H1 (cell line): ENCODE measurements around the gene RTTN. TPM values are rescaled to one million over a fixed set of nuclear protein-coding genes. Genes with fewer than 3 reads are reported as not detected.

ENCODE experiments used
- CTCF ChIA-PET: fragments of 300-600 bp; sonication (Branson Sonifier 250); formaldehyde crosslinking; loops from one replicate; lab custom pipeline; 2021; ENCODE audit not compliant: partially characterized antibody; lab: Charles Lee
- POLR2A ChIA-PET: fragments of 300-600 bp; sonication (Branson Sonifier 250); formaldehyde crosslinking; loops from one replicate; lab custom pipeline; 2021; ENCODE audit warnings: inconsistent platforms; ENCODE audit not compliant: partially characterized antibody; lab: Charles Lee
- DNase-seq, 2 experiments: peaks; one replicate each; pipeline versions ENCODE4 v3.0.0 to v3.0.0-alpha.2; 2010 to 2022; ENCODE audit warnings: low spot score in 2 of 2, low read depth in 1 of 2, mixed read lengths in 1 of 2
- FAIRE-seq: peaks from 2 replicates; lab custom pipeline; 2011; peaks lifted over from hg19 to GRCh38; lab: Jason Lieb, UNC
- H2AFZ ChIP-seq: 2 replicates; pipeline ENCODE4 v1.8.1; 2012; ENCODE audit warnings: low read length, inconsistent platforms
- H2AK5ac ChIP-seq: 2 replicates; pipeline ENCODE4 v1.6.1; 2013; ENCODE audit warnings: low read depth, low read length
- H2BK120ac ChIP-seq: replicated peaks from 2 replicates; pipeline ENCODE3; 2013; ENCODE audit warnings: low read depth, low read length, inconsistent platforms
- H2BK12ac ChIP-seq: 2 replicates; pipeline ENCODE4 v1.6.1; 2013; ENCODE audit warnings: low read depth, low read length
- H2BK15ac ChIP-seq: 2 replicates; pipeline ENCODE4 v1.6.1; 2013; ENCODE audit warnings: low read length
- H2BK20ac ChIP-seq: 2 replicates; pipeline ENCODE4 v1.6.1; 2013; ENCODE audit warnings: low read length
- H2BK5ac ChIP-seq: 2 replicates; pipeline ENCODE4 v1.6.1; 2013; ENCODE audit warnings: low read depth, low read length
- H3K14ac ChIP-seq: 2 replicates; pipeline ENCODE4 v1.6.1; 2013; ENCODE audit warnings: inconsistent platforms; ENCODE audit not compliant: insufficient read length
- H3K18ac ChIP-seq: 2 replicates; pipeline ENCODE4 v1.6.1; 2013; ENCODE audit warnings: low read length; ENCODE audit errors: extremely low read depth
- H3K23ac ChIP-seq: 2 replicates; pipeline ENCODE4 v1.6.1; 2013; ENCODE audit warnings: inconsistent platforms; ENCODE audit not compliant: insufficient read length
- H3K23me2 ChIP-seq: 2 replicates; pipeline ENCODE4 v1.6.1; 2013; ENCODE audit warnings: low read depth, low read length
- H3K27ac ChIP-seq: 2 replicates; pipeline ENCODE4 v1.6.1; 2011; ENCODE audit warnings: low read depth, low read length, inconsistent platforms
- H3K27me3 ChIP-seq, 4 experiments: replicated peaks in 1 of 4; 1 replicate in 1 of 4; 2 replicates in 3 of 4; pipeline versions ENCODE4 v1.6.1 to v1.8.1; 2011 to 2013; ENCODE audit warnings: low read length in 3 of 4, mild to moderate bottlenecking in 3 of 4, inconsistent platforms in 2 of 4, mixed read lengths in 2 of 4, moderate library complexity in 1 of 4; ENCODE audit not compliant: control insufficient read depth in 3 of 4, insufficient read depth in 3 of 4; ENCODE audit errors: extremely low read depth in 1 of 4
- H3K36me3 ChIP-seq, 4 experiments: 2 replicates each; pipeline versions ENCODE4 v1.6.1 to v1.8.1; 2011 to 2013; ENCODE audit warnings: mild to moderate bottlenecking in 4 of 4, low read length in 3 of 4, moderate library complexity in 2 of 4, control low read depth in 1 of 4, inconsistent platforms in 1 of 4; ENCODE audit not compliant: insufficient read depth in 4 of 4, control insufficient read depth in 2 of 4
- H3K4ac ChIP-seq: replicated peaks from 2 replicates; pipeline ENCODE3; 2013; ENCODE audit warnings: low read length, low read depth, mixed read lengths, inconsistent platforms; ENCODE audit not compliant: insufficient read length
- H3K4me1 ChIP-seq, 4 experiments: replicated peaks in 1 of 4; 1 replicate in 1 of 4; 2 replicates in 3 of 4; pipeline versions ENCODE4 v1.6.1 to v1.8.1; 2011 to 2013; ENCODE audit warnings: low read length in 3 of 4, inconsistent platforms in 2 of 4, mixed read lengths in 1 of 4; ENCODE audit not compliant: insufficient read depth in 4 of 4, control insufficient read depth in 3 of 4
- H3K4me2 ChIP-seq, 2 experiments: 2 replicates each; pipeline versions ENCODE4 v1.6.1 to v1.8.1; 2011 to 2013; ENCODE audit warnings: low read depth in 2 of 2, low read length in 2 of 2, control low read depth in 1 of 2, inconsistent platforms in 1 of 2, mild to moderate bottlenecking in 1 of 2; ENCODE audit not compliant: insufficient read depth in 1 of 2
- H3K4me3 ChIP-seq, 4 experiments: fragments of 200-600, 300-600 bp in 1 of 4; sonication (generic), shearing (Covaris generic), sonication (Bioruptor Twin) in 1 of 4; 2 replicates each; pipeline versions ENCODE4 v1.5.1 to v1.8.1; 2011 to 2016; ENCODE audit warnings: low read length in 4 of 4, low read depth in 3 of 4, control low read depth in 2 of 4, inconsistent platforms in 2 of 4, mild to moderate bottlenecking in 2 of 4, mixed read lengths in 1 of 4, moderate library complexity in 1 of 4; ENCODE audit not compliant: insufficient read depth in 2 of 4; ENCODE audit errors: extremely low read depth in 1 of 4
- H3K56ac ChIP-seq: replicated peaks from 2 replicates; pipeline ENCODE3; 2013; ENCODE audit warnings: low read depth, mild to moderate bottlenecking, mixed read lengths, low read length, inconsistent platforms; ENCODE audit not compliant: insufficient read length
- H3K79me1 ChIP-seq: 2 replicates; pipeline ENCODE4 v1.6.1; 2013; ENCODE audit warnings: low read depth, low read length, control low read depth
- H3K79me2 ChIP-seq, 2 experiments: 2 replicates each; pipeline versions ENCODE4 v1.6.1 to v1.8.1; 2012 to 2013; ENCODE audit warnings: low read length in 2 of 2, mild to moderate bottlenecking in 2 of 2, inconsistent platforms in 1 of 2; ENCODE audit not compliant: insufficient read depth in 2 of 2, control insufficient read depth in 1 of 2
- H3K9ac ChIP-seq, 4 experiments: replicated peaks in 1 of 4; 1 replicate in 1 of 4; 2 replicates in 3 of 4; pipeline versions ENCODE4 v1.6.1 to v1.8.1; 2011 to 2013; ENCODE audit warnings: low read depth in 3 of 4, low read length in 3 of 4, control low read depth in 2 of 4, mild to moderate bottlenecking in 2 of 4, moderate library complexity in 2 of 4, inconsistent platforms in 1 of 4; ENCODE audit errors: extremely low read depth in 1 of 4
- H3K9me3 ChIP-seq, 2 experiments: 2 replicates each; pipeline versions ENCODE4 v1.6.1 to v1.8.1; 2012 to 2013; ENCODE audit warnings: mild to moderate bottlenecking in 2 of 2, moderate library complexity in 2 of 2, control low read depth in 1 of 2, inconsistent platforms in 1 of 2, low read depth in 1 of 2, low read length in 1 of 2, mixed read lengths in 1 of 2; ENCODE audit not compliant: insufficient read depth in 2 of 2
- H4K20me1 ChIP-seq, 2 experiments: replicated peaks in 1 of 2; 2 replicates each; pipeline versions ENCODE3 to v1.8.1; 2011 to 2013; ENCODE audit warnings: inconsistent platforms in 2 of 2, low read length in 2 of 2, mild to moderate bottlenecking in 1 of 2; ENCODE audit not compliant: insufficient read depth in 2 of 2, control insufficient read depth in 1 of 2
- H4K5ac ChIP-seq: 2 replicates; pipeline ENCODE4 v1.6.1; 2013; ENCODE audit warnings: low read length, low read depth, mixed read lengths, inconsistent platforms; ENCODE audit not compliant: insufficient read length
- H4K8ac ChIP-seq: 2 replicates; pipeline ENCODE4 v1.8.0; 2013; ENCODE audit warnings: mild to moderate bottlenecking, moderate library complexity, low read length, inconsistent platforms; ENCODE audit not compliant: insufficient read depth; ENCODE audit errors: extremely low read depth
- H4K91ac ChIP-seq: replicated peaks from 2 replicates; pipeline ENCODE3; 2013; ENCODE audit warnings: low read length, mixed read lengths, inconsistent platforms; ENCODE audit not compliant: insufficient read length
- CTCF ChIP-seq, 3 experiments: IDR thresholded peaks; 1 replicate in 2 of 3; 2 replicates in 1 of 3; pipeline versions ENCODE4 v1.5.1 to v1.6.1; 2011; ENCODE audit warnings: low read length in 3 of 3, mild to moderate bottlenecking in 3 of 3, inconsistent platforms in 2 of 3, low read depth in 1 of 3, moderate library complexity in 1 of 3; ENCODE audit not compliant: insufficient read depth in 1 of 3; ENCODE audit errors: control extremely low read depth in 1 of 3
- FOSL1 ChIP-seq: IDR thresholded peaks from 2 replicates; pipeline ENCODE4 v1.6.1; 2011; ENCODE audit warnings: mild to moderate bottlenecking, low read depth, low read length, moderate library complexity; ENCODE audit not compliant: insufficient read depth
- RAD21 ChIP-seq, 2 experiments: IDR thresholded peaks in 1 of 2; conservative IDR thresholded peaks in 1 of 2; 2 replicates each; pipeline ENCODE4 v1.6.1; 2011; ENCODE audit warnings: low read depth in 2 of 2, low read length in 2 of 2, improper control_type of control experiment in 1 of 2, inconsistent platforms in 1 of 2, mild to moderate bottlenecking in 1 of 2, moderate library complexity in 1 of 2
- SP1 ChIP-seq: IDR thresholded peaks from 2 replicates; pipeline ENCODE4 v1.6.1; 2011; ENCODE audit warnings: low read depth, low read length
- SRF ChIP-seq: IDR thresholded peaks from 2 replicates; pipeline ENCODE4 v1.6.1; 2011; ENCODE audit warnings: mild to moderate bottlenecking, low read depth, low read length, moderate library complexity
- TEAD4 ChIP-seq: IDR thresholded peaks from 2 replicates; pipeline ENCODE4 v1.6.1; 2012; ENCODE audit warnings: low read depth, low read length, inconsistent platforms, mixed read lengths
- WGBS, 2 experiments: shearing (Covaris generic) in 1 of 2; methylation state at CpG; one replicate each; pipeline versions ENCODE4 v1.1.6 to v1.1.7; 2013 to 2015; ENCODE audit warnings: low lambda C conversion rate in 2 of 2, mixed read lengths in 2 of 2, inconsistent platforms in 1 of 2, low coverage in 1 of 2, missing lambda C conversion rate in 1 of 2; ENCODE audit not compliant: insufficient replicate concordance in 2 of 2, insufficient coverage in 1 of 2, insufficient read length in 1 of 2; ENCODE audit errors: extremely low coverage in 1 of 2, missing lambda C conversion rate in 1 of 2; 5-methylcytosine and 5-hydroxymethylcytosine counted together
- polyA plus RNA-seq, 7 experiments: library from polyadenylated mRNA; depleted of rRNA in 3 of 7; stranded (reverse) in 5 of 7; unstranded in 2 of 7; fragments of >200 nt in 5 of 7; fragments of 200-250 nt in 2 of 7; gene quantifications; 1 replicate in 5 of 7; 2 replicates in 1 of 7; 4 replicates in 1 of 7; pipeline versions ENCODE4 v1.2.1 to v1.2.3, GENCODE V29; 2011 to 2013; ENCODE audit warnings: missing spikeins in 2 of 7, mixed read lengths in 2 of 7
- total RNA-seq: library from RNA; stranded (reverse); fragmentation: NEBNext Ultra II Directional; extraction: Animal tissue kit (Norgen Biotek cat#: 25700); gene quantifications from 2 replicates; pipeline ENCODE4 v1.2.1, GENCODE V29; 2021

The RTTN gene
- total and polyA plus RNA-seq, 2 of the 8 experiments (the other 6 are each of a cell fraction or from before 2014, with no cell fraction given), result 9.1 to 21.4 TPM

GRCh38 chr18:69985239-69985638, 220.2 kb downstream of the RTTN start:
- DNase-seq, result no peak
- H2BK120ac ChIP-seq, result no peak overlapping the region
- H3K9ac ChIP-seq, result no peak overlapping the region
- H4K20me1 ChIP-seq, result no peaks in the 10 kb centered on the region
- no peak overlapping the region; the same call in 1 of the 2 replicates for H3K27ac ChIP-seq
- peaks cover 0 to 8% (median 3%) of the 10 kb centered on the region in 4 experiments; a peak in 3 of 7 replicates for H3K4me1 ChIP-seq
- no peaks in the 10 kb centered on the region for H3K9me3 ChIP-seq
- no peaks in the 10 kb centered on the region for H3K27me3 ChIP-seq
- no peaks in the 10 kb centered on the region for H3K36me3 ChIP-seq
- H3K4me2 ChIP-seq, result no peak overlapping the region
- no peak overlapping the region for H4K91ac ChIP-seq
- H3K18ac ChIP-seq, result no peak overlapping the region
- no peak overlapping the region for H3K23ac ChIP-seq
- TF ChIP-seq SP1, result no peak
- TF ChIP-seq RAD21 (IDR thresholded peaks at IDR 0.05 in 1 of 2, conservative IDR thresholded peaks at IDR 0.05 in 1 of 2; ENCODE audit: low read depth in 2 of 2, low read length in 2 of 2), result peak; percentile 53 to 57
- TF ChIP-seq FOSL1, result no peak
- no peak for TF ChIP-seq TEAD4
- TF ChIP-seq SRF, result no peak
- peak; percentile 36 to 50 (median 46) for TF ChIP-seq CTCF (IDR thresholded peaks at IDR 0.05; ENCODE audit: control extremely low read depth in 1 of 3, insufficient read depth in 1 of 3, low read depth in 1 of 3, low read length in 3 of 3)
- H3K4me3 ChIP-seq, result no peak overlapping the region
- no peak overlapping the region for H3K14ac ChIP-seq
- WGBS, 2 experiments, result 84% methylated on average over 4 of the region's 4 CpGs; no CpG with 5 or more reads in 1 of the 2 experiments
- ChIA-PET CTCF (interaction anchor here (0.9 to 1.2 kb wide), 3 partner anchors 8 to 50 kb away, joined by 3 to 4 read pairs (median 4); no protein-coding TSS in a partner anchor), POLR2A (no interaction called here)
- no peak for FAIRE-seq
- H3K79me2 ChIP-seq, result no peaks in the 10 kb centered on the region
- H3K56ac ChIP-seq, result no peak overlapping the region
- H2BK20ac ChIP-seq, result no peak overlapping the region
- 0 out of 2 replicates have a peak overlapping the region, but pooled peaks have one; percentile 1 for H2BK15ac ChIP-seq
- H3K79me1 ChIP-seq, result no peaks in the 10 kb centered on the region
- no peak overlapping the region; the same call in 1 of the 2 replicates for H2BK12ac ChIP-seq
- H4K8ac ChIP-seq, result 0 out of 2 replicates have a peak overlapping the region, but pooled peaks have one; percentile 23
- no peak overlapping the region for H3K4ac ChIP-seq
- H3K23me2 ChIP-seq, result no peaks in the 10 kb centered on the region
- no peak overlapping the region; the same call in 1 of the 2 replicates for H2AK5ac ChIP-seq
- 0 out of 2 replicates have a peak overlapping the region, but pooled peaks have one; percentile 40 for H2BK5ac ChIP-seq
- no peak overlapping the region for H2AFZ ChIP-seq
- H4K5ac ChIP-seq, result no peak overlapping the region
